Left colon (tissue), 2 donors: ENCODE data around the gene PPM1F. TPM values are rescaled to one million over a fixed set of nuclear protein-coding genes. Genes with fewer than 3 reads are reported as not detected.
"Not testable (repeated sequence)": the region's sequence is repeated elsewhere in the genome, so short reads cannot be mapped to it uniquely, and the experiment has no call there.

Experiments used
- ATAC-seq: fragments of 200-7000 bp; cut with Tn5 transposase; one replicate; pipeline ENCODE4 v1.9.1; 2020; ENCODE audit warnings: mild to moderate bottlenecking, moderate library complexity
- DNase-seq, 2 donors: peaks; one replicate each; pipeline ENCODE4 v3.0.0-alpha.2; 2020
- intact Hi-C, 2 donors: fragments of 100-400 bp; cut with DNase I in 1 of 2; cut with micrococcal nuclease in 1 of 2; formaldehyde crosslinking; loops; one replicate each; pipeline versions ENCODE4 v1.11.2 to v1.14.0; 2022; cut with DNase I, micrococcal nuclease
- total RNA-seq, 2 donors: library from RNA; stranded (reverse); fragmentation: NEBNext Ultra II Directional; extraction: Animal tissue kit (Norgen Biotek cat#: 25700); gene quantifications; one replicate each; pipeline ENCODE4 v1.2.1, GENCODE V29; 2021
- donor health status: DM: no; HTN: no; CAD: no.
- donor health status: DM: yes; HTN: yes; CAD: no.

The PPM1F gene
- total RNA-seq, 2 donors from 2014 or later = 12.1 to 13.0 TPM

- DNase-seq (no peak), ATAC-seq (no peak)
- intact Hi-C loops = no loop called here
Measured at GRCh38 chr22:21881841-21882753, 70.6 kb downstream of the PPM1F start.

DNA sequence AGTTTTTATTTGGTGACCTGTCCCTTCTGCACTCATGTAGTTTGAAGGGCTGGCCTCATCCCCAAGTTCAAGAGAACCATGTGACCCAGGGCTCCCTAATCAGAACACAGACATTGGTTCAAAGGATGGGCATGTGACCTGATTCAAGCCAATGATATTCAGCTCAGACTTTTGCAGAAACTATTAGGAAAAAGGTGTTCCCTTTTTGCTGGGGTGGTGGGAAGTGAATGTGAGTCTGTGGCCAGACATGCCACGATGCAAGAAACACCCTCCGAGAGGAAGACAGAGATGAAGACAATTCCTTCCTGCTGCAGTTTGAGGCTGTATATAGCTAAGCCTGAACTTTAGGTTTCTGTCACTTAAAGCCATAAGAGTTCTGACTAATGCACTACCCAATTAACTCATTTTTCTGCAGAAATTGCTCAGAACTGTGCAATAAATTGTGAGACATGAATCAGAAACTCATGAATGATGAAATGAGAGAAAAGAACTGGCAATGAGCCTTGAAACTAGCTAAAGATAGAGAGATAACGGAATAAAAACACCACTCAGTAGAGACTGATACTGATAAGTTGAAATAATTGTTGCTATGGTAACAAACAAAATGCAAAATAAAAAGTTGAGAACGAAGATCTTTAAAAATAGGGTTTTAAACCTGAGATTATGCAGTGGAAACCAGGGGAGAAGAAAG, 76.0 kb downstream of the PPM1F start:
- DNase-seq (no peak), ATAC-seq (no peak)
- intact Hi-C loops = no loop called here

- DNase-seq, intact Hi-C loops, ATAC-seq: not testable (repeated sequence)
Measured at GRCh38 chr22:21874953-21875352, 77.7 kb downstream of the PPM1F start.

GRCh38 chr22:21873619-21874018, 79.0 kb downstream of the PPM1F start:
- DNase-seq (no peak), ATAC-seq (no peak)
- intact Hi-C loops = no loop called here

DNA sequence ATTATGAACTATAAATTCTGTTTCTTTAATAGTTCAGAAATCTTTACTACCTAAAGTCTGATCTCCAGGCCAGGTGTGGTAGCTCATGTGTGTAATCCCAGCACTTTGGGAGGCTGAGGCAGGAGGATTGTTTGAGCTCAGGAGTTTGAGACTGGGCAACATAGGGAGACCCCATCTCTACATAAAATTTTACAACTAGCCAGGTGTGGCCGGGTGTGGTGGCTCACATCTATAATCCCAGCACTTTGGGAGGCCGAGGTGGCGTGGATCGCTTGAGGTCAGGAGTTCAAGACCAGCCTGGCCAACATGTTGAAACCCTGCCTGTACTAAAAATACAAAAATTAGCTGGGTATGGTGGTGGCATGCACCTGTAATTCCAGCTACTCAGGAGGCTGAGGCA, 79.9 kb downstream of the PPM1F start:
- DNase-seq, ATAC-seq, intact Hi-C loops: not testable (repeated sequence)

Other genes with a start within 250 kb of the PPM1F start
- 1 to 10 TPM; 1.6 to 3.4 TPM for gene YPEL1, start 217.1 kb downstream of the PPM1F start, total RNA-seq
- gene MAPK1, start 85.2 kb downstream of the PPM1F start, total RNA-seq = 100 to 1,000 TPM; 123 to 144 TPM
- 10 to 100 TPM; 25.3 to 33.2 TPM for gene TOP3B, start 29.9 kb upstream of the PPM1F start, total RNA-seq